GM10248 (cell line): Measurements from ENCODE around the gene DICER1.
"Not testable (repeated sequence)": the region's sequence is repeated elsewhere in the genome, so short reads cannot be mapped to it uniquely, and the experiment has no call there.

Source experiments
- CTCF ChIA-PET: fragments of 300-600 bp; sonication (Branson Sonifier 250); formaldehyde crosslinking; extraction: SDS; loops from one replicate; lab custom pipeline; 2021; ENCODE audit warnings: antibody characterized with exemption; lab: Yijun Ruan, JAX
- POLR2A ChIA-PET: fragments of 350-650 bp; sonication (Branson Sonifier 250); formaldehyde crosslinking; extraction: SDS; loops from one replicate; lab custom pipeline; 2020; ENCODE audit warnings: antibody characterized with exemption; lab: Yijun Ruan, JAX
- DNase-seq: peaks from one replicate; pipeline ENCODE4 v3.0.0; 2012; ENCODE audit errors: extremely low spot score
- TF ChIP-seq, protein P1 (sequence below): IDR thresholded peaks from 2 replicates; pipeline ENCODE4 v1.5.1; 2012; ENCODE audit warnings: mild to moderate bottlenecking, low read depth; ENCODE audit errors: extremely low read depth, missing control alignments, control extremely low read depth

The DICER1 gene

DNA sequence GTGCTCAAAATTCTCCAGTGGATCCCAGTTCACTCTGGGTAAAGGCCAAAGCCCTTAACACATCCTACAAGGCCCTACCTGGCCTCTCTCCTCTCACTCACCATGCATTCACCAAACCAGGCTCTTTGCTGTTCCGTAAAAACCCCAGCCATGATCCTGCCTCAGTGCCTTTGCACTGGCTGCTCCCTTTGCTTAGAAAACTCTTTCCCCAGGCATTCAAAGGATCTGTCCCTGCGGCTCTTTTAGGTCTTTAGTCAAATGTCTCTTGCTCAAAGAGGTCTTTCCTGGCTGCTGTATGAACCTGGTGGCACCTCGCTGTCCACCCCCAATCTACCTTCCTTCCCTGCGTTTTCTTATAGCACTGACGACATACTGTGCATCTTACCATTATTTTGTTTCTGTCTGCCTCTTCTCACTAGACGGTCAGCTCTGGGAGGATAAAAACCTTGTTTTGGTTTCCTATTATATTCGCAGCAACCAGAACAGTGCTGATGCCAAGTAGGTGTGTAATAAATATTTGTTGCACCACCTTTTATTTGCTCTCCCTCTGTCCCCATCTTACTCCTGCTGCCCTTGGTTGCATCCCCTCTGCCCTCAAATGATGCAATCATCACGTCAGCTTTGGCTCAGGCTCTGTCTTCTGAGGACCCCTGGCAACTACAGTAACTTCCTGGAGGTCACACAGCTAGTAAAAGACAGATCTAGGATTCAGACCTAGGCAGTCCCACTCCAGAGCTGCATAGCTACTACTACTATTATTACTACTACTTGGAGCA lies 23.8 kb upstream of the DICER1 start:
- DNase-seq: no peak
- CTCF ChIA-PET: interaction anchor here (2.0 kb wide), 1 partner anchor 15 kb away, joined by 6 read pairs; no protein-coding TSS in a partner anchor
- TF ChIP-seq, protein P1, sequence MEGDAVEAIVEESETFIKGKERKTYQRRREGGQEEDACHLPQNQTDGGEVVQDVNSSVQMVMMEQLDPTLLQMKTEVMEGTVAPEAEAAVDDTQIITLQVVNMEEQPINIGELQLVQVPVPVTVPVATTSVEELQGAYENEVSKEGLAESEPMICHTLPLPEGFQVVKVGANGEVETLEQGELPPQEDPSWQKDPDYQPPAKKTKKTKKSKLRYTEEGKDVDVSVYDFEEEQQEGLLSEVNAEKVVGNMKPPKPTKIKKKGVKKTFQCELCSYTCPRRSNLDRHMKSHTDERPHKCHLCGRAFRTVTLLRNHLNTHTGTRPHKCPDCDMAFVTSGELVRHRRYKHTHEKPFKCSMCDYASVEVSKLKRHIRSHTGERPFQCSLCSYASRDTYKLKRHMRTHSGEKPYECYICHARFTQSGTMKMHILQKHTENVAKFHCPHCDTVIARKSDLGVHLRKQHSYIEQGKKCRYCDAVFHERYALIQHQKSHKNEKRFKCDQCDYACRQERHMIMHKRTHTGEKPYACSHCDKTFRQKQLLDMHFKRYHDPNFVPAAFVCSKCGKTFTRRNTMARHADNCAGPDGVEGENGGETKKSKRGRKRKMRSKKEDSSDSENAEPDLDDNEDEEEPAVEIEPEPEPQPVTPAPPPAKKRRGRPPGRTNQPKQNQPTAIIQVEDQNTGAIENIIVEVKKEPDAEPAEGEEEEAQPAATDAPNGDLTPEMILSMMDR: no peak
- POLR2A ChIA-PET: no interaction called here

DNA sequence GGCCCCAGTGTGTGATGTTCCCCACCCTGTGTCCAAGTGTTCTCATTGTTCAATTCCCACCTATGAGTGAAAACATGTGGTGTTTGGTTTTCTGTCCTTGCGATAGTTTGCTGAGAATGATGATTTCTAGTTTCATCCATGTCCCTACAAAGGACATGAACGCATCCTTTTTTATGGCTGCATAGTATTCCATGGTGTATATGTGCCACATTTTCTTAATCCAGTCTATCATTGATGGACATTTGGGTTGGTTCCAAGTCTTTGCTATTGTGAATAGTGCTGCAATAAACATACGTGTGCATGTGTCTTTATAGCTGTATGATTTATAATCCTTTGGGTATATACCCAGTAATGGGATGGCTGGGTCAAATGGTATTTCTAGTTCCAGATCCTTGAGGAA lies 18.3 kb upstream of the DICER1 start:
- POLR2A ChIA-PET, DNase-seq, CTCF ChIA-PET: not testable (repeated sequence)

DNA sequence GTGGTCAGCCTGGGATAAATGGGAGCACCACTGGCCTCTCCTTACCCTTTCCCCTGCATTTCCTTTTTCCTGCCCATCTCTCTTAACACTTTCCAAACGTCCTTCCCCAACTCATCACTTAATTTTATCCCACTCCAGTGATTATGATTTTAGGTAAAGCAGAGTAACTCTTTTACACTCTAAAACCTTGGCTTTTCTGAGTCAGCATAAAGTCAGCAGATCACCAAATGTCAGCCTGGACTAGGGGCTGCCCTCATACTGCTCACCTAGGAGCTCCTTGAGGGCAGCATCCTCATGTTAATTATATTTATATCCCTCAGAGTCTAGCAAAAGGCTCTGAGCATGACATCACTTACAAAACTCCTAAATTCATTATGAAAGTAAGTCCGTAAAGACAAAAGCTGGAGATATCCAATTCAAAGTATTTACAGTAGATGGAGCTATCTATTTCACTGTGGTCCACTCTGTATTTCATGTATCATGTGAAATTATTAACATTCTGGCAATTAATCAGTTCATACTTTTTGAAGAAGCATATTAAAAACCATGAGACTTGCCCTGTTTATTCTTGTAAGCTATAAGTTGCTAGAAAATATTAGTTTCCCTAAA lies 17.0 kb upstream of the DICER1 start:
- CTCF ChIA-PET: interaction anchor here (0.7 to 1.0 kb wide), 2 partner anchors 9 to 253 kb away, joined by 3 read pairs; no protein-coding TSS in a partner anchor
- POLR2A ChIA-PET: no interaction called here
- no peak for DNase-seq
- TF ChIP-seq, protein P1: no peak

DNA sequence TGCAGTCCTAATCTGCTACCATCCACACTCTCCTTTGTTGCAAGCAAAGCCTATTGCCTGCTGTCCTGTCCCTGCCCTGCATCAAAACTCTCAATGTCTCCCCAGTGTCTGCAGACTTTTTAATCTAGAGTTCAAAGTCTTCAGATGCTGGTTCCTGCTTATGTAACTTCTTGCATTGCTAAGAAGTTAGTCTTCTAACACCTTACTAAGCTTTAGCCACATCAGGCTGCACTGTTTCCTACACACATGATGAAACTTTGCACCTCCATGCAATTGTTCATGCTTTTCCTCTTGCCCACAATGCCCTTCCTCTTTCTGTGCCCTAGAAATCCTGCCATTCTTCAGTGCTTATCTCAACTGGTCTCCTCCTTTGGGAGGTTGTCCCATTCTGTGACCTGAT lies 16.2 kb upstream of the DICER1 start:
- no peak for DNase-seq
- ChIA-PET POLR2A (no interaction called here), CTCF (no interaction called here)
- TF ChIP-seq, protein P1: no peak

DNA sequence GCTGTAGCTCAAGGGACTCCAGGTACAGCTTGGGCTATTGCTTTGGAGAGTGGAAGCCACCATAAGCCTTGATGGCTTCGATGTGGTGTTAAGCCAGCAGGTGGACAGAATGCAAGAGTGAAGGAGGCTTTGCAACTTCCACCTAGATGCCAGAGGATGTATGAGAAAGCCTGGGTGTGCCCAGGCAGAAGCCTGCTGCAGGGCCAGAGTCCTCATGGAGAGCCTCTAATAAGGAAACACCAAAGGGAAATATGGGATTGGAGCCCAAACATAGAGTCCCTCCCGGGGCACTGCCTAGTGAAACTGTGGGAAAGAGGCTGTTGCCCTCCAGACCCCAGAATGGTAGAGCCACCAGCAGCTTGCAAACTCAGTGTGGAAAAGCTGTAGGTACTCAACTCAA lies 9.8 kb upstream of the DICER1 start:
- ChIA-PET POLR2A (no interaction called here), CTCF (no interaction called here)
- DNase-seq: no peak
- TF ChIP-seq, protein P1: no peak

DNA sequence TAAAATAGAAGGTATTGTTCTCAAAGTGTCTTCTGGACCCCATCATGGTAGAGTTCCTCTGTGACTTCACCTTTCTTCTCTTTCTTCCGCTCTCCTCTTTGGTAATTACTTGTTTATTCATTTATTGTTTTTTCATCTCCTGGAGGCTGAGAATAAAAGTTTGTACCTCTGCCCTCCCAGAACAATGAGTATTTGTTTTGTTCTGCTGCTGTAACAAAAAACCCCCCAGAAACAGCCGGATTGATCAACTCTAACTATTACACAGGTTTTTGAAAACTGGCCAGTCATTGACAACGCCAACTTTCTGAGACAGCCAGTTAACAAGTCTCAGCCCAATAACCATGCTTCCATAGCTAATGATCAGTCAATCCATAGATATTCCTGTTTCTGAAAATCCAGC lies 8.2 kb upstream of the DICER1 start:
- POLR2A ChIA-PET: no interaction called here
- CTCF ChIA-PET: interaction anchor here (1.0 to 1.8 kb wide), 3 partner anchors 11 to 59 kb away, joined by 3 to 4 read pairs (median 3); no protein-coding TSS in a partner anchor

DNA sequence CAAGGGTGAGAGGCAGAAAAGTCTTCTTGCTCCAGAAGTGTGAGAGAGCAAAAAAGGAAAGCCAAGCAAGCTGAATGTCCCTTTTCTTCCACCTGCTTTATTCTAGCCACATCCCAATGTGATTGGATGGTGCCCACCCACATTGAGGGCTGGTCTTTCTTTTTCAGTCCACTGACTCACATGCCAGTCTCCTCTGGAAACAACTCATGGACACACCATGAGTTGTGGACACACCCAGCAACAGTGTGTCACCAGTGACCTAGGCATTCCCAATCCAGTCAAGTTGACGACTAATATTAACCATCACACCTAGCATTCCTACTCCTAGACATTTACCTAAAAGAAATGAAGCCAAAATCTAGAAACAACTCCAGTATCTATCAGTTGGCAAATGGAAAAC lies 7.2 kb upstream of the DICER1 start:
- TF ChIP-seq, protein P1: no peak
- CTCF ChIA-PET: interaction anchor here (1.0 to 1.1 kb wide), 2 partner anchors 10 to 60 kb away, joined by 3 read pairs; no protein-coding TSS in a partner anchor
- no peak for DNase-seq
- POLR2A ChIA-PET: no interaction called here

More for the DNA sequence above, 8.2 kb upstream of the DICER1 start:
- no peak for DNase-seq
- TF ChIP-seq, protein P1: no peak
